SK-N-SH treated with all-trans-retinoic acid at 6 μM for 48 hours (cell line): ENCODE results near the gene RIIAD1.

Experiments
- BACH2 ChIP-seq: fragments of 250-450 bp; sonication (Bioruptor Pico); IDR thresholded peaks from 2 replicates; pipeline ENCODE4 v1.9.0; 2021; ENCODE audit warnings: mild to moderate bottlenecking, borderline replicate concordance
- PATZ1 ChIP-seq: fragments of 250-450 bp; sonication (Bioruptor Pico); IDR thresholded peaks from 2 replicates; pipeline ENCODE4 v1.8.0; 2020; ENCODE audit warnings: mild to moderate bottlenecking, moderate library complexity, borderline replicate concordance
- POU6F1 ChIP-seq: fragments of 250-450 bp; sonication (Bioruptor Pico); IDR thresholded peaks from 2 replicates; pipeline ENCODE4 v1.8.0; 2021; ENCODE audit warnings: low read depth, mild to moderate bottlenecking, moderate library complexity, borderline replicate concordance
- TSHZ2 ChIP-seq: fragments of 250-450 bp; sonication (Bioruptor Pico); IDR thresholded peaks from 2 replicates; pipeline ENCODE4 v1.5.0; 2020; ENCODE audit warnings: mild to moderate bottlenecking, moderate library complexity
- ZFP3 ChIP-seq: fragments of 250-450 bp; sonication (Bioruptor Pico); IDR thresholded peaks from 2 replicates; pipeline ENCODE4 v1.5.0; 2020; ENCODE audit warnings: mild to moderate bottlenecking, moderate library complexity

GRCh38 chr1:151773702-151774101 is 52.4 kb downstream of the RIIAD1 start:
- TF ChIP-seq POU6F1 (CRISPR knock-in tag) = no peak
- TF ChIP-seq PATZ1 = no peak
- TF ChIP-seq ZFP3 (CRISPR knock-in tag) = no peak
- TF ChIP-seq TSHZ2 (CRISPR knock-in tag) = no peak
- no peak for TF ChIP-seq BACH2 (CRISPR knock-in tag)
